H9 (cell line): ENCODE measurements around the gene TUB. TPM values are rescaled to one million over a fixed set of nuclear protein-coding genes. Genes with fewer than 3 reads are reported as not detected.

Experiments
- DNase-seq: peaks from one replicate; pipeline ENCODE4 v3.0.0-alpha.2; 2017
- H2AFZ ChIP-seq: one replicate; pipeline ENCODE4 v1.6.1; 2013; ENCODE audit warnings: mild to moderate bottlenecking, low read length, control low read depth, moderate library complexity
- H2AK5ac ChIP-seq: 2 replicates; pipeline ENCODE4 v1.6.1; 2013; ENCODE audit warnings: low read length, control low read depth, mixed read lengths; ENCODE audit not compliant: insufficient read length
- H2BK120ac ChIP-seq: one replicate; pipeline ENCODE4 v1.6.1; 2013; ENCODE audit warnings: low read depth, mild to moderate bottlenecking, low read length, control low read depth, inconsistent platforms; ENCODE audit not compliant: poor library complexity, severe bottlenecking
- H2BK12ac ChIP-seq: 2 replicates; pipeline ENCODE4 v1.6.1; 2013; ENCODE audit warnings: low read length, control low read depth, mixed read lengths, low read depth; ENCODE audit not compliant: insufficient read length
- H2BK15ac ChIP-seq: 2 replicates; pipeline ENCODE4 v1.6.1; 2013; ENCODE audit warnings: low read depth, low read length, control low read depth
- H2BK20ac ChIP-seq: one replicate; pipeline ENCODE4 v1.6.1; 2013; ENCODE audit warnings: low read depth, mild to moderate bottlenecking, low read length, control low read depth, inconsistent platforms; ENCODE audit not compliant: poor library complexity, severe bottlenecking
- H2BK5ac ChIP-seq: 2 replicates; pipeline ENCODE4 v1.6.1; 2013; ENCODE audit warnings: low read length, control low read depth, mixed read lengths; ENCODE audit not compliant: insufficient read length
- H3K14ac ChIP-seq: 2 replicates; pipeline ENCODE4 v1.6.1; 2013; ENCODE audit warnings: low read length, control low read depth; ENCODE audit not compliant: insufficient read depth
- H3K18ac ChIP-seq: 2 replicates; pipeline ENCODE4 v1.6.1; 2013; ENCODE audit warnings: low read depth, mild to moderate bottlenecking, mixed read lengths, low read length, control low read depth; ENCODE audit not compliant: insufficient read length
- H3K23ac ChIP-seq: 2 replicates; pipeline ENCODE4 v1.6.1; 2013; ENCODE audit warnings: low read length, control low read depth, mixed read lengths, low read depth; ENCODE audit not compliant: insufficient read length
- H3K23me2 ChIP-seq: 2 replicates; pipeline ENCODE4 v1.6.1; 2013; ENCODE audit warnings: low read depth, mild to moderate bottlenecking, mixed read lengths, low read length, control low read depth; ENCODE audit not compliant: insufficient read length, poor library complexity, severe bottlenecking
- H3K27ac ChIP-seq: 2 replicates; pipeline ENCODE4 v1.5.1; 2013; ENCODE audit warnings: low read length, control low read depth, mixed read lengths, low read depth; ENCODE audit not compliant: insufficient read length
- H3K27me3 ChIP-seq: 2 replicates; pipeline ENCODE4 v1.6.1; 2013; ENCODE audit warnings: low read length, control low read depth, inconsistent platforms; ENCODE audit not compliant: insufficient read depth
- H3K4ac ChIP-seq: 2 replicates; pipeline ENCODE4 v1.6.1; 2013; ENCODE audit warnings: low read depth, mild to moderate bottlenecking, control low read depth, inconsistent platforms, low read length, moderate library complexity
- H3K4me1 ChIP-seq: 2 replicates; pipeline ENCODE4 v1.6.1; 2013; ENCODE audit warnings: low read length, control low read depth, inconsistent platforms; ENCODE audit not compliant: insufficient read depth
- H3K4me2 ChIP-seq: 2 replicates; pipeline ENCODE4 v1.6.1; 2013; ENCODE audit warnings: low read length, control low read depth, mixed read lengths; ENCODE audit not compliant: insufficient read length, insufficient read depth
- H3K56ac ChIP-seq: 2 replicates; pipeline ENCODE4 v1.6.1; 2013; ENCODE audit warnings: low read depth, mild to moderate bottlenecking, mixed read lengths, low read length, control low read depth; ENCODE audit not compliant: insufficient read length
- H3K79me1 ChIP-seq: 2 replicates; pipeline ENCODE4 v1.6.1; 2013; ENCODE audit warnings: low read depth, mild to moderate bottlenecking, moderate library complexity, low read length, control low read depth, inconsistent platforms; ENCODE audit not compliant: insufficient read depth, poor library complexity, severe bottlenecking
- H3K79me2 ChIP-seq: 2 replicates; pipeline ENCODE4 v1.6.1; 2013; ENCODE audit warnings: low read length, control low read depth, inconsistent platforms; ENCODE audit not compliant: insufficient read depth
- H3K9ac ChIP-seq: 2 replicates; pipeline ENCODE4 v1.6.1; 2013; ENCODE audit warnings: low read length, control low read depth, mixed read lengths; ENCODE audit not compliant: insufficient read length; ENCODE audit errors: extremely low read depth
- H3K9me3 ChIP-seq: one replicate; pipeline ENCODE4 v1.6.1; 2013; ENCODE audit warnings: low read depth, low read length, inconsistent platforms; ENCODE audit not compliant: control insufficient read depth
- H3T11ph ChIP-seq: one replicate; pipeline ENCODE4 v1.6.1; 2013; ENCODE audit warnings: mild to moderate bottlenecking, low read length, control low read depth, inconsistent platforms
- H4K20me1 ChIP-seq: one replicate; pipeline ENCODE4 v1.6.1; 2013; ENCODE audit not compliant: control insufficient read depth, insufficient read length, insufficient read depth
- H4K5ac ChIP-seq: 2 replicates; pipeline ENCODE4 v1.6.1; 2013; ENCODE audit warnings: low read depth, mild to moderate bottlenecking, mixed read lengths, low read length, control low read depth; ENCODE audit not compliant: insufficient read length
- H4K8ac ChIP-seq: replicated peaks from 2 replicates; pipeline ENCODE4 v1.6.1; 2013; ENCODE audit warnings: low read length, control low read depth, mixed read lengths, low read depth; ENCODE audit not compliant: insufficient read length
- H4K91ac ChIP-seq: 2 replicates; pipeline ENCODE4 v1.6.1; 2013; ENCODE audit warnings: low read depth, mild to moderate bottlenecking, moderate library complexity, mixed read lengths, low read length, control low read depth; ENCODE audit not compliant: insufficient read length
- H3K27ac Mint-ChIP-seq, 3 experiments: 2 replicates in 2 of 3; 3 replicates in 1 of 3; pipeline ENCODE4 v1.8.0; 2020 to 2021; ENCODE audit warnings: mixed read lengths in 3 of 3, mild to moderate bottlenecking in 1 of 3, moderate library complexity in 1 of 3
- H3K27me3 Mint-ChIP-seq: 2 replicates; pipeline ENCODE4 v1.8.0; 2021; ENCODE audit warnings: low read depth, mild to moderate bottlenecking, moderate library complexity, mixed read lengths
- H3K36me3 Mint-ChIP-seq, 3 experiments: 2 replicates in 2 of 3; 3 replicates in 1 of 3; pipeline ENCODE4 v1.8.0; 2020 to 2021; ENCODE audit warnings: low read depth in 3 of 3, mixed read lengths in 3 of 3; ENCODE audit not compliant: insufficient read depth in 1 of 3
- H3K4me1 Mint-ChIP-seq, 2 experiments: 2 replicates each; pipeline ENCODE4 v1.8.0; 2020; ENCODE audit warnings: mixed read lengths in 2 of 2
- H3K4me3 Mint-ChIP-seq, 2 experiments: 2 replicates in 1 of 2; 3 replicates in 1 of 2; pipeline ENCODE4 v1.8.0; 2020 to 2021; ENCODE audit warnings: mild to moderate bottlenecking in 2 of 2, mixed read lengths in 2 of 2, moderate library complexity in 1 of 2
- H3K9me3 Mint-ChIP-seq, 2 experiments: 2 replicates in 1 of 2; 3 replicates in 1 of 2; pipeline ENCODE4 v1.8.0; 2020; ENCODE audit warnings: mild to moderate bottlenecking in 2 of 2, mixed read lengths in 2 of 2, moderate library complexity in 1 of 2
- WGBS: extraction: QIAGEN DNeasy Blood & Tissue Kit; methylation state at CpG from one replicate; pipeline ENCODE4 v1.1.7; 2013; ENCODE audit warnings: missing lambda C conversion rate, low lambda C conversion rate, mixed read lengths; ENCODE audit not compliant: insufficient read length; ENCODE audit errors: extremely low coverage; 5-methylcytosine and 5-hydroxymethylcytosine counted together
- total RNA-seq: library from RNA; stranded (reverse); gene quantifications from 2 replicates; pipeline ENCODE4 v1.2.1, GENCODE V29; 2021
- TF ChIP-seq, protein P1 (sequence below): fragments of 200-600 bp; sonication (generic); conservative IDR thresholded peaks from 3 replicates; pipeline ENCODE4 v1.8.0; 2021; ENCODE audit warnings: antibody characterized with exemption, mild to moderate bottlenecking

TUB gene
- total RNA-seq, 1 experiment from 2014 or later = 14.8 TPM

DNA sequence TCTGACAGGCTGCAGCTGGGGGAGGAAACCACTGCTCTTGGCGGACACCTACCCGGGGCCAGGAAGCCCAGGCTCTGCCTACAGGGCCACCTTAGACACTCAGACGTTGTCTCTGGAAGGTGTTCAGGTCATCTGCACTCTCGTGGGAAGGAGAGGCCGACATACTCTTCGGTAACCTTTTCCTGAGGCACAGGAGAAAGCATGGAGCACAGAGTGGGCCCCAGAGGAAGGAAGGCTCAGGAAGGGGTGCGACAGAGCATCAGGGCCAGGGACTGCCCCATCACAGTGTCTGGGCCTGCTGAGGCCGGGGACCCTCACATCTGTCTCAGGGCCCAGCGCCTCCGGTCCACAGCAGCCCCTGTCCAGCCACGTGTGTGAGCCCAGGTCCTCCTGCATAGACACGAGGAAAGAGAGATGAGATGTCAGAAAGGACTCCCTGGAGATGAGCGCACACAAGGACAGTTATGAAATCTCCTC is 18.2 kb upstream of the TUB start:
- no CpG with 5 or more reads among the region's 13 CpGs for WGBS
- TF ChIP-seq, protein P1, sequence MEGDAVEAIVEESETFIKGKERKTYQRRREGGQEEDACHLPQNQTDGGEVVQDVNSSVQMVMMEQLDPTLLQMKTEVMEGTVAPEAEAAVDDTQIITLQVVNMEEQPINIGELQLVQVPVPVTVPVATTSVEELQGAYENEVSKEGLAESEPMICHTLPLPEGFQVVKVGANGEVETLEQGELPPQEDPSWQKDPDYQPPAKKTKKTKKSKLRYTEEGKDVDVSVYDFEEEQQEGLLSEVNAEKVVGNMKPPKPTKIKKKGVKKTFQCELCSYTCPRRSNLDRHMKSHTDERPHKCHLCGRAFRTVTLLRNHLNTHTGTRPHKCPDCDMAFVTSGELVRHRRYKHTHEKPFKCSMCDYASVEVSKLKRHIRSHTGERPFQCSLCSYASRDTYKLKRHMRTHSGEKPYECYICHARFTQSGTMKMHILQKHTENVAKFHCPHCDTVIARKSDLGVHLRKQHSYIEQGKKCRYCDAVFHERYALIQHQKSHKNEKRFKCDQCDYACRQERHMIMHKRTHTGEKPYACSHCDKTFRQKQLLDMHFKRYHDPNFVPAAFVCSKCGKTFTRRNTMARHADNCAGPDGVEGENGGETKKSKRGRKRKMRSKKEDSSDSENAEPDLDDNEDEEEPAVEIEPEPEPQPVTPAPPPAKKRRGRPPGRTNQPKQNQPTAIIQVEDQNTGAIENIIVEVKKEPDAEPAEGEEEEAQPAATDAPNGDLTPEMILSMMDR = no peak
- H2BK20ac ChIP-seq = no peak overlapping the region

More for the DNA sequence above, 18.2 kb upstream of the TUB start:
- no peaks in the 10 kb centered on the region for H4K20me1 ChIP-seq
- no peak overlapping the region for H4K91ac ChIP-seq
- H2BK5ac ChIP-seq = no peak overlapping the region
- no peak overlapping the region for H3K4ac ChIP-seq
- H2AK5ac ChIP-seq = no peak overlapping the region
- peaks cover 2% of the 10 kb centered on the region; the same call in 1 of the 2 replicates for H3K4me1 ChIP-seq
- H3T11ph ChIP-seq = no peak overlapping the region
- H3K56ac ChIP-seq = no peak overlapping the region
- Mint-ChIP-seq H3K27ac (peak overlapping the region in 1 of 3 experiments; percentile 68; a peak in 1 of 7 replicates), H3K9me3 (no peaks in the 10 kb centered on the region), H3K36me3 (no peaks in the 10 kb centered on the region), H3K4me1 (peaks cover 8 to 24% of the 10 kb centered on the region in 2 experiments), H3K27me3 (peaks cover 12% of the 10 kb centered on the region), H3K4me3 (no peak overlapping the region)
- no peaks in the 10 kb centered on the region for H3K79me2 ChIP-seq
- H3K14ac ChIP-seq = no peak overlapping the region
- no peak overlapping the region for H3K9ac ChIP-seq
- H2BK12ac ChIP-seq = no peak overlapping the region
- H3K4me2 ChIP-seq = no peak overlapping the region
- no peak for DNase-seq
- H3K23me2 ChIP-seq = no peaks in the 10 kb centered on the region
- no peak overlapping the region for H2AFZ ChIP-seq
- no peak overlapping the region for H4K8ac ChIP-seq
- no peak overlapping the region for H2BK120ac ChIP-seq
- no peak overlapping the region for H3K18ac ChIP-seq
- H4K5ac ChIP-seq = no peak overlapping the region
- H2BK15ac ChIP-seq = no peak overlapping the region
- no peaks in the 10 kb centered on the region for H3K27me3 ChIP-seq
- no peak overlapping the region for H3K27ac ChIP-seq
- H3K23ac ChIP-seq = no peak overlapping the region
- H3K9me3 ChIP-seq = no peaks in the 10 kb centered on the region
- no peaks in the 10 kb centered on the region for H3K79me1 ChIP-seq
